ENCODE measurements around the gene NOTCH1.
A peak's percentile ranks its signal among the peaks of the same experiment; 100 is the strongest.

The NOTCH1 gene

GRCh38 chr9:136485049-136486045 lies 60.5 kb downstream of the NOTCH1 start:
- DNase-seq (ENCODE audit: low spot score): peak; percentile 68

GRCh38 chr9:136484153-136485048 lies 61.4 kb downstream of the NOTCH1 start:
- DNase-seq (ENCODE audit: low spot score): peak; percentile 20

DNA sequence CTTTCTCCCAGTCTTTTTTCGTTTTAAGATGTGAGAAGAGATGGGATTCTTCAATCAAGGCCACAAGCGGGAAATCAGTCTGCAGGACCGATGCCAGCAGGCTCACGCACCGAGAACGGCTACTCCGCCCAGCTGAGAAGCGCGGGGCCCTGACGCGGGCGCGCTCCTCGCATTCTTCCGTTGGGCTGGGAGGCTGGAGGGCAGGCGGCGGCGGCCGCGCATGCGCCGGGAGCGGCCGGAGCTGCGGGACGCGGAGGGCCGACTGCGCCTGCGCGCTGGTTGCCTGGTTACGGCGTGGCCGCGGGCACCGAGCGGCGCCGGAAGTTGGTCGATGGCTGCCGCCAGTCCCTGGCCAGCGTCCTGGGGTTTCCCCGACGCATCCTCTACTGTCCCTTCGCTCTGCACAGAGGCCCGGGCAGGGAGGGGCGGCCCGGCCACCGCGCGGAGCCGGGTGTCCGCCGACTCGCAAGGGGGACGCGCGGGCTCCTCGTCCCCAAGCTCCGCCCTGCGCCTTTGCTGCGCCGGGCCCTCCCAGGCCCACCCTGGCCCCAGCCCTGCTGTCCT lies 62.2 kb downstream of the NOTCH1 start:
- peak; percentile 81 for DNase-seq (ENCODE audit: low spot score)

DNA sequence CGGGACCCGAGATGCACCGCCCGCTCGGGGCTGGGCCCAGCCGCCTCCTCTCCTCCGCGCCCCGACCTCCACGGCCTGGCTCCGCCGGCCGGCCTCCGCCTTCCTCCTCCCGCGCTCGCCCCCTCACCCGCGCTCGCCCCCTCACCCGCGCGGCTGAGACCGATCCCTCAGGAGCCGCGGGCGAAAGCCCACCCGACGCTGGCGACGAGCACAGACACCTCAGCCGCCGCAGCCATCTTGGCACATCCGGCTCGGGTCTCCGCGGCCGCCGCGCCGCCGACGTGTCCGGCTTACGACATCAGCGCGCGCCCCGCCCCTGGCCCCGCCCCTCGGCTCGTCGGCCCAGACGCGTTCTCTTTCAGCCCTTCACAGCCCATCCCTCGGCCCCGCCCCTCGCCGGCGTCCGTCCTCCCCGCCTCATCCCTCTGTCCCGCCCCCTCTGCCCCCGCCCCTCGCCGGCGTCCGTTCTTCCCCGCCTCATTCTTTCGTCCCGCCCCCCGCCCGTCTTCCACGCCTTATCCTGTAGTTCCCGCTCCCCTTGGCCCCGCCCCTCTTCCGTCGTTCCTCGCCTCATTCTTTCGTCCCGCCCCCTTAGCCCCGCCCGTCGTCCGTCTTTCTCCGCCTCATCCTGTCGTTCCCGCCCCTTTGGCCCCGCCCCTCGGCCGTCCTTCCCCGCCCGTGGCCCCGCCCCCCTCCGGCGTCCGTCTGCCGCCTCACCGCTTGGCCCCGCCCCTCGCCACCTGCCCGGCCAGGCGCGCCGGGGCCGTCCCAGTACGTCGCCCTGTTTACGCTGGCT lies 62.9 kb downstream of the NOTCH1 start, which contains the start of gene SEC16A:
Gene SEC16A, minus strand, starts transcription at position 248 of the 796 bp plus-strand sequence. CDS start 5,425 bp downstream, outside the sequence.
- peak; percentile 94 for DNase-seq (ENCODE audit: low spot score)

GRCh38 chr9:136482046-136482792 lies 63.6 kb downstream of the NOTCH1 start:
- DNase-seq (ENCODE audit: low spot score): peak; percentile 33

DNA sequence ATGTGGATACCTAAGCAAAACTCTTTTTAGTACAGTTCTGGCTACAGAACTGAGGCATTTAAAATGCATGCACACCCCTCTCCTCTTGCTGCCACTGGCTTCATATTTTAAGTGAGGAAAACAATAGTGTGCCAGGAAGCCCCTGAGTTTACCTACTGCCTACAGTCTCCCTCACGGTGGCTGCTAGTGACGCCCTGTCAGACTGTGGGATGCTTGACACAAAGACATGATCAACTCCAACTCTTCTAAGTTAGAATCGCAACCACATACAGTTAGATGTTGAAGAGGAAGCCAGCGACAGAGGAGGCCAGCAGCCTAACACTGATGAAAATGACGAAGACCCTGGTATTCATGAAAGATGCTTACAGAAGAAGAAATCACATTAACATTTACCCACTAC lies 64.3 kb downstream of the NOTCH1 start:
- no peak for DNase-seq (ENCODE audit: low spot score)

GRCh38 chr9:136476369-136477150 lies 69.3 kb downstream of the NOTCH1 start:
- DNase-seq (ENCODE audit: low spot score): no peak

GRCh38 chr9:136474974-136475865 lies 70.6 kb downstream of the NOTCH1 start:
- no peak for DNase-seq (ENCODE audit: low spot score)

DNA sequence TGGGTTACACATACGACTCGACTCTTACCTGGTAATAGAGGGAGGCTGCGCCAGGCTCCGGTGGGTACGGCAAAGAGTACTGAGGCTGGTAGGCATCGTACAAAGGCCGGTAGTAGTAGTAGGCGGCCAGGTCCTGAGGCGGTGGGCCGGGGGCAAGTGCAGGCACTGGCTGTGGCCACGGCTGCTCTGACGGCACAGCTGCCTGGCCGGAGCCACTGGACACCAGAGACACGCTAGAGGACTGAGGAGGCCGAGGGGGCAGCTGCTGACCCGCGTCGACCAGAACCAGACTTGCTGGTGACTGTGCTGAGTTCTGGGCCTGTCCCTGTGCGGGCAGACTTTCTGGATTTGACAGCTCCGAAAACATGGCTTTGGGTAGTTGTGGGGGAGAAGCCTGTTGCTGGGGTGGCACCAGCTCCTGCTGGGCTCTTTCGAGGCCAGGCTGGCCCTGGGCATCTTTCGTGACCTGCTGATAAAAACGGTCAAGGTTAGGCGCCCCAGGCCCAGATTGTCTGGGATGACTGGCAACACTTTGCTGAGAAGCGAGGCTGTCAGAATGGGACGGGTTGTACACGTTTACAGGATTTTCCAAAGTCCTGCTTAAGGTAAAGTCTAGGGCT lies 71.7 kb downstream of the NOTCH1 start:
- DNase-seq (ENCODE audit: low spot score): no peak

DNA sequence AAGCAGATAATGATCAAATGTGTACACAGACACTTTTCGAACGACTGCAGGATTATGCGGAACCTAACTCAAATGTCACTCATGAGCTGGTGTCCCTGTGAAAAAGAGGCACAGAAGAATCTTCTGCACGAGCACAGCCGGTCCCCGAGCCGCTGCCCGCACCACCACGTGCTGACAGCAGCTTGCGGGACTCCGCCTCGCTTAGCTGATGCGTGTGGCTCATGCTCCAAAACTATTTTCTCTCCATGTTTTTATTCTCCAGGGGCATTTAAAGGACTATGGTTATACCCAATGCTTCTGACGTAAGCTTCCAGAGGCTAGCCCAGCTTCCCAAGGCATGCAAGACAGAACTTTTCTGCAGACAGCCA lies 72.5 kb downstream of the NOTCH1 start:
- no peak for DNase-seq (ENCODE audit: low spot score)

GRCh38 chr9:136472640-136473353 lies 73.1 kb downstream of the NOTCH1 start:
- no peak for DNase-seq (ENCODE audit: low spot score)

GRCh38 chr9:136471802-136472487 lies 73.9 kb downstream of the NOTCH1 start:
- DNase-seq (ENCODE audit: low spot score): no peak

GRCh38 chr9:136470792-136471469 lies 74.9 kb downstream of the NOTCH1 start:
- DNase-seq (ENCODE audit: low spot score): no peak

GRCh38 chr9:136470356-136470755 lies 75.5 kb downstream of the NOTCH1 start:
- no peak for DNase-seq (ENCODE audit: low spot score)

GRCh38 chr9:136467766-136468165 lies 78.1 kb downstream of the NOTCH1 start:
- no peak for DNase-seq (ENCODE audit: low spot score)

- DNase-seq (ENCODE audit: low spot score): no peak
These were observed 79.7 kb downstream of the NOTCH1 start for GRCh38 chr9:136466155-136466541.
